Mammary epithelial cell (primary cell): ENCODE data around the gene VSIR.

ENCODE experiments used
- EZH2 ChIP-seq: IDR thresholded peaks from 2 replicates; pipeline ENCODE4 v1.6.1; 2012; ENCODE audit warnings: low read length, inconsistent platforms, borderline replicate concordance
- TF ChIP-seq, protein P1 (sequence below), 2 donors: IDR thresholded peaks in 1 of 2; conservative IDR thresholded peaks in 1 of 2; 2 replicates each; pipeline ENCODE4 v1.5.1; 2011 to 2012; ENCODE audit warnings: inconsistent platforms in 2 of 2, low read length in 2 of 2, mild to moderate bottlenecking in 2 of 2, control low read depth in 1 of 2, low read depth in 1 of 2; ENCODE audit not compliant: insufficient read depth in 1 of 2; ENCODE audit errors: extremely low read depth in 1 of 2

DNA sequence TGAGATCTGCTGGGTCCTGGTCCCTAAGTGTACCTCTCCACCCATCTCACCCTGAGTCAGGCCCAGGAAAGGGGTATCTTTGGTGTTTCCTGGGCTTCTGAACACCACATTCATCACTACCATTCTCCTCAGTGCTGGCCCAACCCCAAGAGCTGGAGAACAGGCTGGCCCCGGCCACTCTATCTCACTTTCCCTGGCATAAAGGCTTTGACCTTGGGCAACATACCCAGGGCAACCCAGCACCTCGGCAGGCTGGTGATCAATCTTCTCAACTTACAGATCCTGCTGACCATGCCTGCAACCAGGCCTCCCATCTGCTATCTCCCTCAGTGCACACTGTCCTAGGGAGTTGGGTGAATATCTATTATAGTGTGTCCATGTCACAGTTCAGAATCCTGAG lies 2.1 kb downstream of the VSIR start:
- TF ChIP-seq, protein P1, sequence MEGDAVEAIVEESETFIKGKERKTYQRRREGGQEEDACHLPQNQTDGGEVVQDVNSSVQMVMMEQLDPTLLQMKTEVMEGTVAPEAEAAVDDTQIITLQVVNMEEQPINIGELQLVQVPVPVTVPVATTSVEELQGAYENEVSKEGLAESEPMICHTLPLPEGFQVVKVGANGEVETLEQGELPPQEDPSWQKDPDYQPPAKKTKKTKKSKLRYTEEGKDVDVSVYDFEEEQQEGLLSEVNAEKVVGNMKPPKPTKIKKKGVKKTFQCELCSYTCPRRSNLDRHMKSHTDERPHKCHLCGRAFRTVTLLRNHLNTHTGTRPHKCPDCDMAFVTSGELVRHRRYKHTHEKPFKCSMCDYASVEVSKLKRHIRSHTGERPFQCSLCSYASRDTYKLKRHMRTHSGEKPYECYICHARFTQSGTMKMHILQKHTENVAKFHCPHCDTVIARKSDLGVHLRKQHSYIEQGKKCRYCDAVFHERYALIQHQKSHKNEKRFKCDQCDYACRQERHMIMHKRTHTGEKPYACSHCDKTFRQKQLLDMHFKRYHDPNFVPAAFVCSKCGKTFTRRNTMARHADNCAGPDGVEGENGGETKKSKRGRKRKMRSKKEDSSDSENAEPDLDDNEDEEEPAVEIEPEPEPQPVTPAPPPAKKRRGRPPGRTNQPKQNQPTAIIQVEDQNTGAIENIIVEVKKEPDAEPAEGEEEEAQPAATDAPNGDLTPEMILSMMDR (conservative IDR thresholded peaks at IDR 0.05 in 1 of 2, IDR thresholded peaks at IDR 0.05 in 1 of 2; ENCODE audit: extremely low read depth in 1 of 2, insufficient read depth in 1 of 2, low read depth in 1 of 2, low read length in 2 of 2): no peak
- TF ChIP-seq EZH2: no peak
